ENCODE measurements around the gene THRA. TPM values are rescaled to one million over a fixed set of nuclear protein-coding genes. Genes with fewer than 3 reads are reported as not detected.

Gene THRA
- total and polyA plus RNA-seq, 11 donors, result 50.6 to 105 (median 69.8) TPM

DNA sequence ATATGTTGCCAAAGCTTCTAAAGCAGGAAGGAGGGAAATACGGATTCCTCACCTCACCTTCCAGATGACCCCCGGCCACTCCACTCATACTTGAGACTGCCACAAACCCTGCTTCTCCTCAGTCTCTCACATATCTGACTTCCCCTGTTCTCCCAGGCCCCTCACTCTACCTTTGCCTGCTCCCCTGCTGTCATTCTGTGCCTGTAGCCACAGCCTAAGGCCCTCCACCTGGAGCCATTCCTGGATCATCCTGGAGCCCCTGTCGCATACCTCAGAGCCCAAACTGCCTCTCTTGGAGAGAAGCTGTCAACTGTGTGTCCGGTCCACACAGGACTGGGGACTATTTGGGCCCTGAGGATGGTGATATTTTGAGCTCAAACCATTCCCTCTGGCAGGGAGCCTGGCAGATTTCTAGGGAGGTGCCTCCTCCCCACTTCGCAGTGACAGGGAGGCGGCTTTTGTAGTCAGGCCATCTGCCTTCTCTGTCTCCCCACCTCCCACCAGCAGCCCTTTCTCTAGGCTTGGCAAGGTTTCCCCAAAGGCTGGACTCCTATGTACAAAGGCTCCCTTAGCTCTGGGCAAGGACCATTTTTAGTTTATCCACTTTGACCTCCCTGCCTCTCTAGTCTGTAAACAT lies 6.3 kb upstream of the THRA start:
- intact Hi-C loops (cut with DNase I), result no loop called here
- peak overlapping the region in 11 of 12 donors; percentile 18 to 82 (median 76) for H3K27ac ChIP-seq
- ATAC-seq, result peak in 3 of 4 donors; percentile 9 to 28 (median 11)

DNA sequence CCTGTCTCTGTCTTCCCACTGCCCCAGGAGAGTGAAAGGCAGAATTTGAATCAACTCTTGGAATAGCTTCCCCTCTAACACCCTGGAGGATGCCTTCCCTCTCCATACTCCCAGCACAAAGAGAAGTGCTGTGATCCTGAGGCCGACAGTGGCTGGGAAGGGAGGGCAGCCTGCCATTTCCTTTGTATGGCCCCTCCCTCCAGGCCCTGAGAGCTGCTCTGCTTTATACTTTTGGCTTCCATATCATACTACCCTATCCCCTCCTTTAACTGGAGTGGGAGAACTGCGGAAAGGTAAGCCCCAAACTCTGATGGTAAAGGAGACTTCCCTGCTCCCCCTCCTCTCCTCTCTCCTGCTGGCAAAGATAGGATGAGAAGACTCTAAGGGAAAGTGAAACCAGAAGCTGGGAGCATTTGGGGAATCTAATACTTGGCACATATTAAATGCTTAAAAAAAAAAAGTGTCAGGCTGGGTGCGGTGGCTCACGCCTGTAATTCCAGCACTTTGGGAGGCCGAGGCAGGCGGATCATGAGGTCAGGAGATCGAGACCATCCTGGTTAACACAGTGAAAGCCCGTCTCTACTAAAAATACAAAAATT lies 4.5 kb upstream of the THRA start:
- intact Hi-C loops (cut with DNase I), result no loop called here
- Histone ChIP-seq H3K9me3 (no peaks in the 10 kb centered on the region), H3K27ac (peak overlapping the region; percentile 11 to 85 (median 77)), H3K36me3 (peaks cover 0 to 2% (median 0%) of the 10 kb centered on the region in 9 donors), H3K4me3 (peak overlapping the region in 3 of 12 donors; percentile 2 to 30 (median 15)), H3K27me3 (no peaks in the 10 kb centered on the region), H3K4me1 (peaks cover 0 to 40% (median 27%) of the 10 kb centered on the region in 12 donors)
- ATAC-seq (peak in 1 of 4 donors; percentile 25), DNase-seq (peak in 2 of 5 donors; percentile 6 to 57)
- 43 to 61% (median 51%) methylated on average over 8 of the region's 8 CpGs for WGBS, 4 donors
- TF ChIP-seq CTCF (IDR thresholded peaks at IDR 0.05) (no peak), POLR2A (IDR thresholded peaks at IDR 0.05) (no peak)

More for the DNA sequence above, 6.3 kb upstream of the THRA start:
- peak in 2 of 5 donors; percentile 32 to 52 for DNase-seq
- 61 to 77% (median 66%) methylated on average over 6 of the region's 6 CpGs for WGBS, 4 donors
- TF ChIP-seq CTCF (IDR thresholded peaks at IDR 0.05) (no peak), POLR2A (IDR thresholded peaks at IDR 0.05) (no peak)
- H3K36me3 ChIP-seq, result peaks cover 0 to 19% (median 16%) of the 10 kb centered on the region in 9 donors
- H3K4me1 ChIP-seq, result peaks cover 0 to 39% (median 24%) of the 10 kb centered on the region in 12 donors
- H3K4me3 ChIP-seq, result no peak overlapping the region
- no peaks in the 10 kb centered on the region for H3K27me3 ChIP-seq
- no peaks in the 10 kb centered on the region for H3K9me3 ChIP-seq

GRCh38 chr17:40058865-40059264 lies 3.9 kb upstream of the THRA start:
- WGBS, 4 donors, result 87 to 100% (median 95%) methylated on average over 1 of the region's 1 CpG
- Histone ChIP-seq H3K27me3 (no peaks in the 10 kb centered on the region), H3K36me3 (no peaks in the 10 kb centered on the region), H3K9me3 (no peaks in the 10 kb centered on the region), H3K4me3 (peak overlapping the region in 1 of 12 donors; percentile 15), H3K4me1 (peaks cover 0 to 38% (median 24%) of the 10 kb centered on the region in 12 donors), H3K27ac (peak overlapping the region; percentile 11 to 85 (median 77))
- intact Hi-C loops (cut with DNase I), result no loop called here
- ATAC-seq (no peak), DNase-seq (peak in 2 of 5 donors; percentile 0 to 6)
- TF ChIP-seq POLR2A (IDR thresholded peaks at IDR 0.05) (no peak), CTCF (IDR thresholded peaks at IDR 0.05) (no peak)

- H3K4me1 ChIP-seq, result peaks cover 3 to 45% (median 29%) of the 10 kb centered on the region in 12 donors
- peak in 2 of 5 donors; percentile 36 to 49 for DNase-seq
- ATAC-seq, result no peak
- intact Hi-C loops (cut with DNase I), result loop anchor here in 4 of 10 donors (5.0 kb wide), 2 partner anchors 37 to 52 kb away; no protein-coding TSS in a partner anchor
- H3K36me3 ChIP-seq, result no peaks in the 10 kb centered on the region
- H3K27me3 ChIP-seq, result no peaks in the 10 kb centered on the region
- H3K27ac ChIP-seq, result peak overlapping the region in 4 of 12 donors; percentile 58 to 82 (median 76)
- no peak overlapping the region for H3K4me3 ChIP-seq
- H3K9me3 ChIP-seq, result no peaks in the 10 kb centered on the region
- TF ChIP-seq CTCF (IDR thresholded peaks at IDR 0.05) (no peak), POLR2A (IDR thresholded peaks at IDR 0.05) (no peak)
- 69 to 74% (median 71%) methylated on average over 8 of the region's 8 CpGs for WGBS, 4 donors
Measured at GRCh38 chr17:40059729-40060475, 2.9 kb upstream of the THRA start.
